PFSK-1 (cell line): ENCODE results near the gene PTTG2.

Experiments used
- POLR2AphosphoS5 ChIP-seq: IDR thresholded peaks from 2 replicates; pipeline ENCODE4 v1.6.1; 2012; ENCODE audit warnings: low read depth, mild to moderate bottlenecking, control low read depth, low read length, moderate library complexity
- SIN3A ChIP-seq: IDR thresholded peaks from 2 replicates; pipeline ENCODE4 v1.6.1; 2012; ENCODE audit warnings: mild to moderate bottlenecking, low read length, moderate library complexity, borderline replicate concordance; ENCODE audit not compliant: insufficient read depth
- TAF1 ChIP-seq: IDR thresholded peaks from 2 replicates; pipeline ENCODE4 v1.6.1; 2012; ENCODE audit warnings: low read length, control low read depth, borderline replicate concordance; ENCODE audit not compliant: insufficient read depth
- TF ChIP-seq, protein P1 (sequence below), 2 experiments: IDR thresholded peaks; 2 replicates each; pipeline versions ENCODE4 v1.6.1 to v1.8.0; 2011 to 2012; ENCODE audit warnings: low read depth in 2 of 2, low read length in 2 of 2, control low read depth in 1 of 2, inconsistent platforms in 1 of 2, mild to moderate bottlenecking in 1 of 2, moderate library complexity in 1 of 2; ENCODE audit not compliant: insufficient read depth in 1 of 2

- TF ChIP-seq SIN3A (no peak), POLR2AphosphoS5 (no peak), TAF1 (no peak)
- TF ChIP-seq, protein P1, sequence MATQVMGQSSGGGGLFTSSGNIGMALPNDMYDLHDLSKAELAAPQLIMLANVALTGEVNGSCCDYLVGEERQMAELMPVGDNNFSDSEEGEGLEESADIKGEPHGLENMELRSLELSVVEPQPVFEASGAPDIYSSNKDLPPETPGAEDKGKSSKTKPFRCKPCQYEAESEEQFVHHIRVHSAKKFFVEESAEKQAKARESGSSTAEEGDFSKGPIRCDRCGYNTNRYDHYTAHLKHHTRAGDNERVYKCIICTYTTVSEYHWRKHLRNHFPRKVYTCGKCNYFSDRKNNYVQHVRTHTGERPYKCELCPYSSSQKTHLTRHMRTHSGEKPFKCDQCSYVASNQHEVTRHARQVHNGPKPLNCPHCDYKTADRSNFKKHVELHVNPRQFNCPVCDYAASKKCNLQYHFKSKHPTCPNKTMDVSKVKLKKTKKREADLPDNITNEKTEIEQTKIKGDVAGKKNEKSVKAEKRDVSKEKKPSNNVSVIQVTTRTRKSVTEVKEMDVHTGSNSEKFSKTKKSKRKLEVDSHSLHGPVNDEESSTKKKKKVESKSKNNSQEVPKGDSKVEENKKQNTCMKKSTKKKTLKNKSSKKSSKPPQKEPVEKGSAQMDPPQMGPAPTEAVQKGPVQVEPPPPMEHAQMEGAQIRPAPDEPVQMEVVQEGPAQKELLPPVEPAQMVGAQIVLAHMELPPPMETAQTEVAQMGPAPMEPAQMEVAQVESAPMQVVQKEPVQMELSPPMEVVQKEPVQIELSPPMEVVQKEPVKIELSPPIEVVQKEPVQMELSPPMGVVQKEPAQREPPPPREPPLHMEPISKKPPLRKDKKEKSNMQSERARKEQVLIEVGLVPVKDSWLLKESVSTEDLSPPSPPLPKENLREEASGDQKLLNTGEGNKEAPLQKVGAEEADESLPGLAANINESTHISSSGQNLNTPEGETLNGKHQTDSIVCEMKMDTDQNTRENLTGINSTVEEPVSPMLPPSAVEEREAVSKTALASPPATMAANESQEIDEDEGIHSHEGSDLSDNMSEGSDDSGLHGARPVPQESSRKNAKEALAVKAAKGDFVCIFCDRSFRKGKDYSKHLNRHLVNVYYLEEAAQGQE (IDR thresholded peaks at IDR 0.05; ENCODE audit: insufficient read depth in 1 of 2, low read depth in 2 of 2, low read length in 2 of 2): no peak
Measured at GRCh38 chr4:37946503-37947179, 13.6 kb upstream of the PTTG2 start.
